GM21825 (cell line): Measurements from ENCODE around the gene IL12A.

Experiments
- ATAC-seq: cut with Tn5 transposase; IDR thresholded peaks from one replicate; pipeline ENCODE4 v1.9.1; 2021; ENCODE audit warnings: mild to moderate bottlenecking, moderate library complexity; ENCODE audit not compliant: unreplicated experiment

The IL12A gene

GRCh38 chr3:159989973-159990846, 1.6 kb downstream of the IL12A start:
- no peak for ATAC-seq

GRCh38 chr3:159991591-159991990, 3.0 kb downstream of the IL12A start:
- no peak for ATAC-seq

- no peak for ATAC-seq
Measured at GRCh38 chr3:159992589-159992988, 4.0 kb downstream of the IL12A start.

- no peak for ATAC-seq
Measured at GRCh38 chr3:159994182-159994581, 5.5 kb downstream of the IL12A start.

- ATAC-seq: no peak
Measured at GRCh38 chr3:159995091-159995490, 6.5 kb downstream of the IL12A start.

- no peak for ATAC-seq
Measured at GRCh38 chr3:159996018-159996417, 7.4 kb downstream of the IL12A start.

GRCh38 chr3:159996959-159997358, 8.3 kb downstream of the IL12A start:
- no peak for ATAC-seq

- ATAC-seq: no peak
Measured at GRCh38 chr3:160001148-160001760, 12.6 kb downstream of the IL12A start.

GRCh38 chr3:160001850-160002623, 13.4 kb downstream of the IL12A start:
- ATAC-seq: no peak

- peak; percentile 80 for ATAC-seq
Measured at GRCh38 chr3:160003520-160004128, 15.0 kb downstream of the IL12A start.

GRCh38 chr3:160005004-160005403, 16.4 kb downstream of the IL12A start:
- ATAC-seq: no peak

GRCh38 chr3:160006282-160007163, 17.9 kb downstream of the IL12A start:
- ATAC-seq: peak; percentile 42

GRCh38 chr3:160008961-160009360, 20.3 kb downstream of the IL12A start:
- no peak for ATAC-seq

- ATAC-seq: peak; percentile 25
Measured at GRCh38 chr3:160009525-160009924, 20.9 kb downstream of the IL12A start.

GRCh38 chr3:160010578-160010977, 21.9 kb downstream of the IL12A start:
- ATAC-seq: peak; percentile 62

GRCh38 chr3:160012108-160012507, 23.5 kb downstream of the IL12A start:
- peak; percentile 75 for ATAC-seq

GRCh38 chr3:160016972-160017371, 28.3 kb downstream of the IL12A start:
- no peak for ATAC-seq

- no peak for ATAC-seq
Measured at GRCh38 chr3:160018959-160019358, 30.3 kb downstream of the IL12A start.

- no peak for ATAC-seq
Measured at GRCh38 chr3:160020057-160020711, 31.5 kb downstream of the IL12A start.

- ATAC-seq: no peak
Measured at GRCh38 chr3:160022068-160022467, 33.4 kb downstream of the IL12A start.
